H9 (cell line): ENCODE data around the gene TERT. TPM values are rescaled to one million over a fixed set of nuclear protein-coding genes. Genes with fewer than 3 reads are reported as not detected.

ENCODE experiments used
- DNase-seq: peaks from one replicate; pipeline ENCODE4 v3.0.0-alpha.2; 2017
- H2AFZ ChIP-seq: one replicate; pipeline ENCODE4 v1.6.1; 2013; ENCODE audit warnings: mild to moderate bottlenecking, low read length, control low read depth, moderate library complexity
- H2AK5ac ChIP-seq: 2 replicates; pipeline ENCODE4 v1.6.1; 2013; ENCODE audit warnings: low read length, control low read depth, mixed read lengths; ENCODE audit not compliant: insufficient read length
- H2BK120ac ChIP-seq: one replicate; pipeline ENCODE4 v1.6.1; 2013; ENCODE audit warnings: low read depth, mild to moderate bottlenecking, low read length, control low read depth, inconsistent platforms; ENCODE audit not compliant: poor library complexity, severe bottlenecking
- H2BK12ac ChIP-seq: 2 replicates; pipeline ENCODE4 v1.6.1; 2013; ENCODE audit warnings: low read length, control low read depth, mixed read lengths, low read depth; ENCODE audit not compliant: insufficient read length
- H2BK15ac ChIP-seq: 2 replicates; pipeline ENCODE4 v1.6.1; 2013; ENCODE audit warnings: low read depth, low read length, control low read depth
- H2BK20ac ChIP-seq: one replicate; pipeline ENCODE4 v1.6.1; 2013; ENCODE audit warnings: low read depth, mild to moderate bottlenecking, low read length, control low read depth, inconsistent platforms; ENCODE audit not compliant: poor library complexity, severe bottlenecking
- H2BK5ac ChIP-seq: 2 replicates; pipeline ENCODE4 v1.6.1; 2013; ENCODE audit warnings: low read length, control low read depth, mixed read lengths; ENCODE audit not compliant: insufficient read length
- H3K14ac ChIP-seq: 2 replicates; pipeline ENCODE4 v1.6.1; 2013; ENCODE audit warnings: low read length, control low read depth; ENCODE audit not compliant: insufficient read depth
- H3K18ac ChIP-seq: 2 replicates; pipeline ENCODE4 v1.6.1; 2013; ENCODE audit warnings: low read depth, mild to moderate bottlenecking, mixed read lengths, low read length, control low read depth; ENCODE audit not compliant: insufficient read length
- H3K23ac ChIP-seq: 2 replicates; pipeline ENCODE4 v1.6.1; 2013; ENCODE audit warnings: low read length, control low read depth, mixed read lengths, low read depth; ENCODE audit not compliant: insufficient read length
- H3K23me2 ChIP-seq: 2 replicates; pipeline ENCODE4 v1.6.1; 2013; ENCODE audit warnings: low read depth, mild to moderate bottlenecking, mixed read lengths, low read length, control low read depth; ENCODE audit not compliant: insufficient read length, poor library complexity, severe bottlenecking
- H3K27ac ChIP-seq: 2 replicates; pipeline ENCODE4 v1.5.1; 2013; ENCODE audit warnings: low read length, control low read depth, mixed read lengths, low read depth; ENCODE audit not compliant: insufficient read length
- H3K27me3 ChIP-seq: 2 replicates; pipeline ENCODE4 v1.6.1; 2013; ENCODE audit warnings: low read length, control low read depth, inconsistent platforms; ENCODE audit not compliant: insufficient read depth
- H3K4ac ChIP-seq: 2 replicates; pipeline ENCODE4 v1.6.1; 2013; ENCODE audit warnings: low read depth, mild to moderate bottlenecking, control low read depth, inconsistent platforms, low read length, moderate library complexity
- H3K4me1 ChIP-seq: 2 replicates; pipeline ENCODE4 v1.6.1; 2013; ENCODE audit warnings: low read length, control low read depth, inconsistent platforms; ENCODE audit not compliant: insufficient read depth
- H3K4me2 ChIP-seq: 2 replicates; pipeline ENCODE4 v1.6.1; 2013; ENCODE audit warnings: low read length, control low read depth, mixed read lengths; ENCODE audit not compliant: insufficient read length, insufficient read depth
- H3K56ac ChIP-seq: 2 replicates; pipeline ENCODE4 v1.6.1; 2013; ENCODE audit warnings: low read depth, mild to moderate bottlenecking, mixed read lengths, low read length, control low read depth; ENCODE audit not compliant: insufficient read length
- H3K79me1 ChIP-seq: 2 replicates; pipeline ENCODE4 v1.6.1; 2013; ENCODE audit warnings: low read depth, mild to moderate bottlenecking, moderate library complexity, low read length, control low read depth, inconsistent platforms; ENCODE audit not compliant: insufficient read depth, poor library complexity, severe bottlenecking
- H3K79me2 ChIP-seq: 2 replicates; pipeline ENCODE4 v1.6.1; 2013; ENCODE audit warnings: low read length, control low read depth, inconsistent platforms; ENCODE audit not compliant: insufficient read depth
- H3K9ac ChIP-seq: 2 replicates; pipeline ENCODE4 v1.6.1; 2013; ENCODE audit warnings: low read length, control low read depth, mixed read lengths; ENCODE audit not compliant: insufficient read length; ENCODE audit errors: extremely low read depth
- H3K9me3 ChIP-seq: one replicate; pipeline ENCODE4 v1.6.1; 2013; ENCODE audit warnings: low read depth, low read length, inconsistent platforms; ENCODE audit not compliant: control insufficient read depth
- H3T11ph ChIP-seq: one replicate; pipeline ENCODE4 v1.6.1; 2013; ENCODE audit warnings: mild to moderate bottlenecking, low read length, control low read depth, inconsistent platforms
- H4K20me1 ChIP-seq: one replicate; pipeline ENCODE4 v1.6.1; 2013; ENCODE audit not compliant: control insufficient read depth, insufficient read length, insufficient read depth
- H4K5ac ChIP-seq: 2 replicates; pipeline ENCODE4 v1.6.1; 2013; ENCODE audit warnings: low read depth, mild to moderate bottlenecking, mixed read lengths, low read length, control low read depth; ENCODE audit not compliant: insufficient read length
- H4K8ac ChIP-seq: replicated peaks from 2 replicates; pipeline ENCODE4 v1.6.1; 2013; ENCODE audit warnings: low read length, control low read depth, mixed read lengths, low read depth; ENCODE audit not compliant: insufficient read length
- H4K91ac ChIP-seq: 2 replicates; pipeline ENCODE4 v1.6.1; 2013; ENCODE audit warnings: low read depth, mild to moderate bottlenecking, moderate library complexity, mixed read lengths, low read length, control low read depth; ENCODE audit not compliant: insufficient read length
- H3K27ac Mint-ChIP-seq, 3 experiments: 2 replicates in 2 of 3; 3 replicates in 1 of 3; pipeline ENCODE4 v1.8.0; 2020 to 2021; ENCODE audit warnings: mixed read lengths in 3 of 3, mild to moderate bottlenecking in 1 of 3, moderate library complexity in 1 of 3
- H3K27me3 Mint-ChIP-seq: 2 replicates; pipeline ENCODE4 v1.8.0; 2021; ENCODE audit warnings: low read depth, mild to moderate bottlenecking, moderate library complexity, mixed read lengths
- H3K36me3 Mint-ChIP-seq, 3 experiments: 2 replicates in 2 of 3; 3 replicates in 1 of 3; pipeline ENCODE4 v1.8.0; 2020 to 2021; ENCODE audit warnings: low read depth in 3 of 3, mixed read lengths in 3 of 3; ENCODE audit not compliant: insufficient read depth in 1 of 3
- H3K4me1 Mint-ChIP-seq, 2 experiments: 2 replicates each; pipeline ENCODE4 v1.8.0; 2020; ENCODE audit warnings: mixed read lengths in 2 of 2
- H3K4me3 Mint-ChIP-seq, 2 experiments: 2 replicates in 1 of 2; 3 replicates in 1 of 2; pipeline ENCODE4 v1.8.0; 2020 to 2021; ENCODE audit warnings: mild to moderate bottlenecking in 2 of 2, mixed read lengths in 2 of 2, moderate library complexity in 1 of 2
- H3K9me3 Mint-ChIP-seq, 2 experiments: 2 replicates in 1 of 2; 3 replicates in 1 of 2; pipeline ENCODE4 v1.8.0; 2020; ENCODE audit warnings: mild to moderate bottlenecking in 2 of 2, mixed read lengths in 2 of 2, moderate library complexity in 1 of 2
- WGBS: extraction: QIAGEN DNeasy Blood & Tissue Kit; methylation state at CpG from one replicate; pipeline ENCODE4 v1.1.7; 2013; ENCODE audit warnings: missing lambda C conversion rate, low lambda C conversion rate, mixed read lengths; ENCODE audit not compliant: insufficient read length; ENCODE audit errors: extremely low coverage; 5-methylcytosine and 5-hydroxymethylcytosine counted together
- total RNA-seq: library from RNA; stranded (reverse); gene quantifications from 2 replicates; pipeline ENCODE4 v1.2.1, GENCODE V29; 2021
- TF ChIP-seq, protein P1 (sequence below): fragments of 200-600 bp; sonication (generic); conservative IDR thresholded peaks from 3 replicates; pipeline ENCODE4 v1.8.0; 2021; ENCODE audit warnings: antibody characterized with exemption, mild to moderate bottlenecking

The TERT gene
- total RNA-seq, 1 experiment from 2014 or later = 15.5 TPM

DNA sequence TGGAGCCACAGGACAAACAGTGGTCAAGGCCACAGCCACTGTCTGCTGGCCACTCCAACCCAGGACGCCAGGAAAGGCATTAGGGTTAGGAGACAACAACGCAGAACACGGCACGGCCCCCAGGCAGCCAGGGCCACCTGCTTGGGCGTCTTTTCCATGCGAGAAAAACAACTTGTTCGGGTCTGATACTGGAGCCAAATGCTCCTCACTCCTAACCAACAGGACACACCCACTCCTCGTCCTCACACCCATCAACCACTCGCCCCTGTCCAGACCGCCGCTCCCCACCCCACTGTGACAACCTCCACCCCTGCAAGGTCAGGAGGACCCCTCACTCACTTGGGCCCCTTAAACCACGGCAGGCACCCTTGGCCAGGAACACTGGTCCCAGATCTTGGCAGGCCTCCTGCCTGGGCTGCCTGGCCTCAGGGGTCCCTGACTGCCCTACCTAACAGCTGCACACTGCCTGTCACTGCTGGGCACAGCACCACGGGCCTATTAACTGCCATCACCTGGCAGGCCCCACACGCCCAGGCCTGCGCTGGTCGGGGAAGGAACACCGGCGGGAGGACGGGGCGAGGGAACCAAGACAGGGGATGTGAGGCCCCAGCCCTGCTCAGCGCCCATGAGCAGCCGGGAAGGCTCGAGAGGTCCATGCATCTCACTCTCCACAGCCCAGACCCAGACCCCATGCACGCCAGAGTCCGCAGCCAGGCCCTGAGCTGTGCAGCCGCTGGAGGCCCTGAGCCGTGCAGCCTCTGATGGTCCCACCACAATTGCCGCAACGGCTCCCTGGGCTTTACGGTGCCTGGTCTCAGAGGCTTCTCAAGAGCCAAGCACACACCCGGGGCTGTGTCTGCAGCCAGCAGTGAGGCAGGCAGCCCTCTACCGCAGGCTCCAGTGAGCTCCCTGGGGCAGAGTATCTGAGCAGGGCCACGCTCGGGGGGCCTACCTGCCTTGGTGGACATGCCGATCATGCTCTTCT, 36.3 kb upstream of the TERT start:
- no peak overlapping the region for H3K18ac ChIP-seq
- H3K79me2 ChIP-seq = no peaks in the 10 kb centered on the region
- WGBS = no CpG with 5 or more reads among the region's 35 CpGs
- H3K56ac ChIP-seq = no peak overlapping the region
- Mint-ChIP-seq H3K27ac (peak overlapping the region in 1 of 3 experiments; percentile 79; a peak in 1 of 7 replicates), H3K4me1 (peaks cover 5% of the 10 kb centered on the region in 2 experiments; a peak in 2 of 4 replicates), H3K4me3 (no peak overlapping the region), H3K36me3 (peaks cover 64 to 83% (median 79%) of the 10 kb centered on the region in 3 experiments), H3K9me3 (no peaks in the 10 kb centered on the region; a peak in 2 of 5 replicates), H3K27me3 (no peaks in the 10 kb centered on the region)
- H3K23me2 ChIP-seq = no peaks in the 10 kb centered on the region
- TF ChIP-seq, protein P1, sequence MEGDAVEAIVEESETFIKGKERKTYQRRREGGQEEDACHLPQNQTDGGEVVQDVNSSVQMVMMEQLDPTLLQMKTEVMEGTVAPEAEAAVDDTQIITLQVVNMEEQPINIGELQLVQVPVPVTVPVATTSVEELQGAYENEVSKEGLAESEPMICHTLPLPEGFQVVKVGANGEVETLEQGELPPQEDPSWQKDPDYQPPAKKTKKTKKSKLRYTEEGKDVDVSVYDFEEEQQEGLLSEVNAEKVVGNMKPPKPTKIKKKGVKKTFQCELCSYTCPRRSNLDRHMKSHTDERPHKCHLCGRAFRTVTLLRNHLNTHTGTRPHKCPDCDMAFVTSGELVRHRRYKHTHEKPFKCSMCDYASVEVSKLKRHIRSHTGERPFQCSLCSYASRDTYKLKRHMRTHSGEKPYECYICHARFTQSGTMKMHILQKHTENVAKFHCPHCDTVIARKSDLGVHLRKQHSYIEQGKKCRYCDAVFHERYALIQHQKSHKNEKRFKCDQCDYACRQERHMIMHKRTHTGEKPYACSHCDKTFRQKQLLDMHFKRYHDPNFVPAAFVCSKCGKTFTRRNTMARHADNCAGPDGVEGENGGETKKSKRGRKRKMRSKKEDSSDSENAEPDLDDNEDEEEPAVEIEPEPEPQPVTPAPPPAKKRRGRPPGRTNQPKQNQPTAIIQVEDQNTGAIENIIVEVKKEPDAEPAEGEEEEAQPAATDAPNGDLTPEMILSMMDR = no peak
- H4K91ac ChIP-seq = no peak overlapping the region
- DNase-seq = no peak
- no peak overlapping the region for H2AFZ ChIP-seq
- no peak overlapping the region for H3T11ph ChIP-seq
- no peaks in the 10 kb centered on the region for H4K20me1 ChIP-seq
- no peaks in the 10 kb centered on the region for H3K4me1 ChIP-seq
- no peak overlapping the region for H3K4me2 ChIP-seq
- H2AK5ac ChIP-seq = no peak overlapping the region
- H2BK5ac ChIP-seq = no peak overlapping the region
- no peaks in the 10 kb centered on the region for H3K9me3 ChIP-seq
- H3K79me1 ChIP-seq = no peaks in the 10 kb centered on the region
- no peak overlapping the region for H2BK12ac ChIP-seq
- no peak overlapping the region for H3K27ac ChIP-seq
- no peak overlapping the region for H3K4ac ChIP-seq
- H2BK120ac ChIP-seq = no peak overlapping the region
- no peak overlapping the region for H4K8ac ChIP-seq
- no peaks in the 10 kb centered on the region for H3K27me3 ChIP-seq
- no peak overlapping the region for H4K5ac ChIP-seq
- H2BK15ac ChIP-seq = no peak overlapping the region
- no peak overlapping the region for H3K23ac ChIP-seq
- no peak overlapping the region for H3K9ac ChIP-seq
- no peak overlapping the region for H2BK20ac ChIP-seq
- no peak overlapping the region; the same call in 1 of the 2 replicates for H3K14ac ChIP-seq
